PC-9 (cell line): ENCODE measurements around the gene PRMT1. TPM values are rescaled to one million over a fixed set of nuclear protein-coding genes. Genes with fewer than 3 reads are reported as not detected.

Experiments
- BruUV-seq: library from RNA; stranded (reverse); fragments of 400-500 nt; replicated peaks from 2 replicates; lab custom pipeline; 2021; lab: Mats Ljungman, UMichigan
- CTCF ChIA-PET: fragments of 300-600 bp; sonication (Branson Sonifier 250); formaldehyde crosslinking; loops from one replicate; lab custom pipeline; 2022; ENCODE audit warnings: antibody characterized with exemption; lab: Charles Lee
- POLR2A ChIA-PET: fragments of 300-600 bp; sonication (Branson Sonifier 250); formaldehyde crosslinking; loops from one replicate; lab custom pipeline; 2022; ENCODE audit warnings: antibody characterized with exemption; ENCODE audit not compliant: unreplicated experiment; lab: Charles Lee
- DNase-seq, 2 experiments: peaks; one replicate each; pipeline versions ENCODE4 v3.0.0 to v3.0.0-alpha.2; 2015 to 2022; ENCODE audit warnings: mixed read lengths in 1 of 2
- H2AFZ ChIP-seq: fragments of 200-600 bp; sonication (generic); 2 replicates; pipeline ENCODE4 v1.8.1; 2017; ENCODE audit warnings: antibody characterized with exemption
- H3F3A ChIP-seq: fragments of 200-600 bp; sonication (generic); 2 replicates; pipeline ENCODE4 v1.8.1; 2017; ENCODE audit warnings: antibody characterized with exemption, mild to moderate bottlenecking, low read depth; ENCODE audit not compliant: insufficient read depth
- H3K27ac ChIP-seq: fragments of 200-600 bp; sonication (generic); 2 replicates; pipeline ENCODE4 v1.6.1; 2016; ENCODE audit warnings: mixed run types
- H3K27me3 ChIP-seq: fragments of 200-600 bp; sonication (generic); 2 replicates; pipeline ENCODE4 v1.6.1; 2016; ENCODE audit warnings: low read depth, mixed run types; ENCODE audit not compliant: insufficient read depth
- H3K36me3 ChIP-seq: fragments of 200-600 bp; sonication (generic); 2 replicates; pipeline ENCODE4 v1.6.1; 2016; ENCODE audit warnings: low read depth, mixed run types
- H3K4me1 ChIP-seq: fragments of 200-600 bp; sonication (generic); replicated peaks from 2 replicates; pipeline ENCODE4 v1.6.1; 2016; ENCODE audit warnings: mixed run types; ENCODE audit not compliant: insufficient read depth
- H3K4me2 ChIP-seq: fragments of 200-600 bp; sonication (generic); 2 replicates; pipeline ENCODE4 v1.6.1; 2017; ENCODE audit warnings: mixed run types
- H3K4me3 ChIP-seq: fragments of 200-600 bp; sonication (generic); 2 replicates; pipeline ENCODE4 v1.6.1; 2016; ENCODE audit warnings: mixed run types
- H3K79me2 ChIP-seq: fragments of 200-600 bp; sonication (generic); 2 replicates; pipeline ENCODE4 v1.6.1; 2017; ENCODE audit warnings: low read depth, mixed run types
- H3K9me2 ChIP-seq: fragments of 200-600 bp; sonication (generic); 2 replicates; pipeline ENCODE4 v1.8.1; 2017; ENCODE audit warnings: mild to moderate bottlenecking; ENCODE audit not compliant: insufficient read depth
- H3K9me3 ChIP-seq: fragments of 200-600 bp; sonication (generic); 2 replicates; pipeline ENCODE4 v1.8.1; 2016; ENCODE audit warnings: low read depth; ENCODE audit not compliant: insufficient read depth
- H4K20me1 ChIP-seq: fragments of 200-600 bp; sonication (generic); 2 replicates; pipeline ENCODE4 v1.8.1; 2017; ENCODE audit not compliant: insufficient read depth
- CTCF ChIP-seq: fragments of 200-600 bp; sonication (generic); conservative IDR thresholded peaks from 2 replicates; pipeline ENCODE4 v1.6.1; 2017; ENCODE audit warnings: mixed run types, antibody characterized with exemption, mild to moderate bottlenecking, moderate library complexity
- EZH2 ChIP-seq: fragments of 200-600 bp; sonication (generic); IDR thresholded peaks from 2 replicates; pipeline ENCODE4 v1.8.0; 2017; ENCODE audit warnings: antibody characterized with exemption, low read depth
- intact Hi-C: fragments of 100-400 bp; cut with micrococcal nuclease; formaldehyde crosslinking; loops from one replicate; pipeline ENCODE4 v1.10.0; 2022; ENCODE audit not compliant: unreplicated experiment
- total RNA-seq: library from RNA; stranded (reverse); gene quantifications from 2 replicates; pipeline ENCODE4 v1.2.3, GENCODE V29; 2021

PRMT1 gene
- total RNA-seq, 1 experiment from 2014 or later: 261 TPM

- no peak overlapping the region for H2AFZ ChIP-seq
- peaks cover 18% of the 10 kb centered on the region; the same call in 1 of the 2 replicates for H3F3A ChIP-seq
- no TSS peak for BruUV-seq
- no peaks in the 10 kb centered on the region for H3K4me1 ChIP-seq
- no peak overlapping the region for H3K27ac ChIP-seq
- H3K27me3 ChIP-seq: no peaks in the 10 kb centered on the region
- intact Hi-C loops: no loop called here
- no peak overlapping the region for H3K4me2 ChIP-seq
- no peaks in the 10 kb centered on the region for H3K79me2 ChIP-seq
- TF ChIP-seq EZH2: no peak
- no peak for TF ChIP-seq CTCF
- ChIA-PET POLR2A (interaction anchor here (0.5 kb wide), 1 partner anchor 65 kb away, joined by 11 read pairs; no protein-coding TSS in a partner anchor), CTCF (interaction anchor here (0.7 kb wide), 1 partner anchor 19 kb away, joined by 8 read pairs; no protein-coding TSS in a partner anchor)
- no peaks in the 10 kb centered on the region for H3K9me2 ChIP-seq
- no peaks in the 10 kb centered on the region for H3K36me3 ChIP-seq
- no peak overlapping the region for H3K4me3 ChIP-seq
- H3K9me3 ChIP-seq: no peaks in the 10 kb centered on the region
- no peaks in the 10 kb centered on the region for H4K20me1 ChIP-seq
- DNase-seq: no peak
Measured at GRCh38 chr19:49699364-49699763, 22.3 kb downstream of the PRMT1 start.

DNA sequence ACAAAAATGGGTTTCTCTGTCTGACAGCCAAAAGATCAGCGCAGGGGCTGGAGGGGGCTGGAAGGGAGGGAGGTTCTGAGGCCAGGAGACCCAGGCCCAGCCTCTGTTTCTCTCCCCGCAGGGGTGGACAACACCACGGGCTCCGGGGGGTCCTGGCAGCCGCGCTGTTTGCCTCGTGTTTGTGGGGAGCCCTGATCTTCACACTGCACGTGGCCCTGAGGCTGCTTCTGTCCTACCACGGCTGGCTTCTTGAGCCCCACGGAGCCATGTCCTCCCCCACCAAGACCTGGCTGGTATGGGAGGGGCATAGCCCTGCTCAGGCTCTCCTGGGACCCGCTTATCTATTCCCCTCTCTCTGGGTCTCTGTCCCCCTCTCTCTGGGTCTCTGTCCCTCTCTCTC lies 23.5 kb downstream of the PRMT1 start:
- H3K79me2 ChIP-seq: no peaks in the 10 kb centered on the region
- BruUV-seq: no TSS peak
- no peaks in the 10 kb centered on the region for H3K9me2 ChIP-seq
- ChIA-PET POLR2A (no interaction called here), CTCF (interaction anchor here (0.6 kb wide), 1 partner anchor 22 kb away, joined by 7 read pairs; no protein-coding TSS in a partner anchor)
- H3F3A ChIP-seq: peaks cover 18% of the 10 kb centered on the region; the same call in 1 of the 2 replicates
- H3K9me3 ChIP-seq: no peaks in the 10 kb centered on the region
- H3K27me3 ChIP-seq: no peaks in the 10 kb centered on the region
- H3K4me3 ChIP-seq: no peak overlapping the region
- intact Hi-C loops: no loop called here
- no peaks in the 10 kb centered on the region for H3K36me3 ChIP-seq
- H3K4me2 ChIP-seq: no peak overlapping the region
- H3K27ac ChIP-seq: no peak overlapping the region
- no peak for TF ChIP-seq CTCF
- TF ChIP-seq EZH2: no peak
- H3K4me1 ChIP-seq: no peaks in the 10 kb centered on the region
- no peaks in the 10 kb centered on the region for H4K20me1 ChIP-seq
- no peak overlapping the region for H2AFZ ChIP-seq
- no peak for DNase-seq

GRCh38 chr19:49701271-49701786 lies 24.3 kb downstream of the PRMT1 start:
- Histone ChIP-seq H2AFZ (no peak overlapping the region), H3K79me2 (no peaks in the 10 kb centered on the region), H3K27ac (no peak overlapping the region), H3K9me2 (no peaks in the 10 kb centered on the region), H3K36me3 (no peaks in the 10 kb centered on the region), H3K4me3 (no peak overlapping the region), H3K9me3 (no peaks in the 10 kb centered on the region), H3F3A (peaks cover 18% of the 10 kb centered on the region; the same call in 1 of the 2 replicates), H3K27me3 (no peaks in the 10 kb centered on the region), H3K4me1 (no peaks in the 10 kb centered on the region), H3K4me2 (no peak overlapping the region), H4K20me1 (no peaks in the 10 kb centered on the region)
- CTCF ChIA-PET: no interaction called here
- intact Hi-C loops: no loop called here
- POLR2A ChIA-PET: no interaction called here
- no peak for DNase-seq
- TF ChIP-seq CTCF (no peak), EZH2 (no peak)
- no TSS peak for BruUV-seq
